GM18907 (cell line): ENCODE measurements around the gene SCAP.
"Not testable (repeated sequence)": the region's sequence is repeated elsewhere in the genome, so short reads cannot be mapped to it uniquely, and the experiment has no call there.

Experiments used
- ATAC-seq: cut with Tn5 transposase; IDR thresholded peaks from one replicate; pipeline ENCODE4 v1.9.1; 2021; ENCODE audit warnings: mild to moderate bottlenecking, moderate library complexity; ENCODE audit not compliant: unreplicated experiment

SCAP gene

GRCh38 chr3:47481763-47482162, 6.0 kb upstream of the SCAP start:
- ATAC-seq: not testable (repeated sequence)

GRCh38 chr3:47480267-47480666, 4.5 kb upstream of the SCAP start:
- ATAC-seq: not testable (repeated sequence)

GRCh38 chr3:47479826-47480160, 4.1 kb upstream of the SCAP start:
- no peak for ATAC-seq

- no peak for ATAC-seq
Measured at GRCh38 chr3:47478022-47478421, 2.3 kb upstream of the SCAP start.

GRCh38 chr3:47476644-47477199, 981 bp upstream of the SCAP start:
- no peak for ATAC-seq

GRCh38 chr3:47476330-47476626, 537 bp upstream of the SCAP start:
- no peak for ATAC-seq

- ATAC-seq: no peak
Measured at GRCh38 chr3:47475029-47475569, 642 bp downstream of the SCAP start.

GRCh38 chr3:47473391-47473790, 2.4 kb downstream of the SCAP start:
- no peak for ATAC-seq

GRCh38 chr3:47469616-47470015, 6.1 kb downstream of the SCAP start:
- ATAC-seq: no peak

GRCh38 chr3:47468315-47468714, 7.4 kb downstream of the SCAP start:
- not testable (repeated sequence) for ATAC-seq

- ATAC-seq: no peak
Measured at GRCh38 chr3:47464588-47464987, 11.2 kb downstream of the SCAP start.

- not testable (repeated sequence) for ATAC-seq
Measured at GRCh38 chr3:47459534-47460085, 16.1 kb downstream of the SCAP start.

- no peak for ATAC-seq
Measured at GRCh38 chr3:47456984-47457383, 18.8 kb downstream of the SCAP start.

- no peak for ATAC-seq
Measured at GRCh38 chr3:47455806-47456452, 19.8 kb downstream of the SCAP start.

GRCh38 chr3:47452453-47453215, 23.1 kb downstream of the SCAP start:
- ATAC-seq: no peak

GRCh38 chr3:47444103-47444502, 31.6 kb downstream of the SCAP start:
- ATAC-seq: no peak

- no peak for ATAC-seq
Measured at GRCh38 chr3:47443611-47443995, 32.1 kb downstream of the SCAP start.

- ATAC-seq: no peak
Measured at GRCh38 chr3:47441796-47442551, 33.8 kb downstream of the SCAP start.

- ATAC-seq: no peak
Measured at GRCh38 chr3:47440131-47440530, 35.6 kb downstream of the SCAP start.

- ATAC-seq: no peak
Measured at GRCh38 chr3:47436180-47436579, 39.6 kb downstream of the SCAP start.

- no peak for ATAC-seq
Measured at GRCh38 chr3:47434849-47435248, 40.9 kb downstream of the SCAP start.
